ENCODE results near the gene FBXO41. TPM values are rescaled to one million over a fixed set of nuclear protein-coding genes. Genes with fewer than 3 reads are reported as not detected.

The FBXO41 gene
- total and polyA plus RNA-seq, 10 of the 15 experiments (the other 5 are each of a cell fraction or from before 2014, with no cell fraction given) = 1.9 to 38.9 (median 11.3) TPM

DNA sequence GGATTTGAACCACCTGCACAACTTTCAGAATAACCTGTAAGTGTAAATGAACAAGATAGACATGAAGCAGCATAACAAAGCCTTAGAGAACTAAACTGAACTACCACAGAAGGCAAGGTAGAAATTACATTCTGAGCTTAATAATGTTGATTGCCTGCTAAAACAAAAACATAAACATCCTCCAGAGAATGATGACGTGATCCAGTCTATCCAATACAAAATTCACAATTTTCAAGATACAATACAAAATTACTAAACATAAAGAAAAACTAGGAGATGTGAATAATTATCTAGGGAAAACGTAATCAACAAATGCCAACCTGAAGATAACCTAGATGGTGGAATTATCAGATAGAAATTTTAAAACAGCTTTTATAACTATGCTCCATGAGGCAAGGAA, 49.8 kb upstream of the FBXO41 start:
- in situ Hi-C loops (cut with MboI) = no loop called here
- no TSS peak for BruUV-seq (replicated peaks)
- no peak for ATAC-seq

More for the DNA sequence above, 49.8 kb upstream of the FBXO41 start:
- peaks cover 3% of the 10 kb centered on the region; the same call in 1 of the 2 replicates for H3K4me1 ChIP-seq (ENCODE audit: control insufficient read depth, insufficient read depth, low read length)
- DNase-seq (ENCODE audit: low read depth, low spot score) (no peak), FAIRE-seq (no peak)
- H3K9ac ChIP-seq (ENCODE audit: control insufficient read depth, insufficient read depth, low read length) = no peak overlapping the region
- H3K9me3 ChIP-seq (replicated peaks; ENCODE audit: control insufficient read depth, insufficient read depth, low read length) = peaks cover 4% of the 10 kb centered on the region; the same call in 1 of the 3 replicates
- H4K20me1 ChIP-seq (ENCODE audit: control insufficient read depth, insufficient read depth) = no peaks in the 10 kb centered on the region
- H3K79me2 ChIP-seq (ENCODE audit: control insufficient read depth, insufficient read depth, low read length) = no peaks in the 10 kb centered on the region
- no peaks in the 10 kb centered on the region for H3K36me3 ChIP-seq (ENCODE audit: control insufficient read depth in 2 of 2, insufficient read depth in 2 of 2, low read length in 1 of 2)
- no peak overlapping the region for H2AFZ ChIP-seq (ENCODE audit: control insufficient read depth, low read depth, low read length)
- intact Hi-C loops (cut with micrococcal nuclease; ENCODE audit: unreplicated experiment) = no loop called here
- H3K4me2 ChIP-seq (ENCODE audit: control insufficient read depth, insufficient read depth) = no peak overlapping the region
- H3K27ac ChIP-seq (ENCODE audit: control insufficient read depth, insufficient read depth) = no peak overlapping the region
- no peaks in the 10 kb centered on the region for H3K27me3 ChIP-seq (replicated peaks in 1 of 2; ENCODE audit: control insufficient read depth in 2 of 2, insufficient read depth in 2 of 2, low read length in 1 of 2)
- ChIA-PET RAD21 (ENCODE audit: unreplicated experiment) (no interaction called here), CTCF (interaction anchor here (0.7 to 1.9 kb wide), 2 partner anchors 45 to 47 kb away, joined by 3 to 5 read pairs; no protein-coding TSS in a partner anchor), SMC1A (ENCODE audit: uncharacterized antibody, unreplicated experiment) (interaction anchor here (0.9 kb wide), 2 partner anchors 26 to 180 kb away, joined by 3 read pairs; no protein-coding TSS in a partner anchor), POLR2A (no interaction called here)
- H3K4me3 ChIP-seq = no peak overlapping the region
- 3% methylated on average over 2 of the region's 2 CpGs for WGBS (ENCODE audit: insufficient coverage, insufficient replicate concordance, low lambda C conversion rate, missing lambda C conversion rate)
- TF ChIP-seq, protein P1, sequence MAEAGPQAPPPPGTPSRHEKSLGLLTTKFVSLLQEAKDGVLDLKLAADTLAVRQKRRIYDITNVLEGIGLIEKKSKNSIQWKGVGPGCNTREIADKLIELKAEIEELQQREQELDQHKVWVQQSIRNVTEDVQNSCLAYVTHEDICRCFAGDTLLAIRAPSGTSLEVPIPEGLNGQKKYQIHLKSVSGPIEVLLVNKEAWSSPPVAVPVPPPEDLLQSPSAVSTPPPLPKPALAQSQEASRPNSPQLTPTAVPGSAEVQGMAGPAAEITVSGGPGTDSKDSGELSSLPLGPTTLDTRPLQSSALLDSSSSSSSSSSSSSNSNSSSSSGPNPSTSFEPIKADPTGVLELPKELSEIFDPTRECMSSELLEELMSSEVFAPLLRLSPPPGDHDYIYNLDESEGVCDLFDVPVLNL (IDR thresholded peaks at IDR 0.05; ENCODE audit: low read depth, low read length) = no peak
- TF ChIP-seq WRNIP1 (IDR thresholded peaks at IDR 0.05; ENCODE audit: borderline replicate concordance, low read depth, low read length) (no peak), SMC3 (IDR thresholded peaks at IDR 0.05; ENCODE audit: borderline replicate concordance, low read length) (no peak), JUND (IDR thresholded peaks at IDR 0.05; ENCODE audit: low read depth, low read length) (no peak), YY1 (IDR thresholded peaks at IDR 0.05; ENCODE audit: low read depth, low read length) (no peak), HDAC6 (IDR thresholded peaks at IDR 0.05; ENCODE audit: unreplicated experiment) (no peak), ZNF274 (IDR thresholded peaks at IDR 0.05; ENCODE audit: insufficient read depth, insufficient read length) (no peak), FOS (IDR thresholded peaks at IDR 0.05; ENCODE audit: borderline replicate concordance, extremely low read depth, insufficient read length) (no peak), RCOR1 (conservative IDR thresholded peaks at IDR 0.05; ENCODE audit: low read depth, low read length) (no peak)
- TF ChIP-seq, protein P2, sequence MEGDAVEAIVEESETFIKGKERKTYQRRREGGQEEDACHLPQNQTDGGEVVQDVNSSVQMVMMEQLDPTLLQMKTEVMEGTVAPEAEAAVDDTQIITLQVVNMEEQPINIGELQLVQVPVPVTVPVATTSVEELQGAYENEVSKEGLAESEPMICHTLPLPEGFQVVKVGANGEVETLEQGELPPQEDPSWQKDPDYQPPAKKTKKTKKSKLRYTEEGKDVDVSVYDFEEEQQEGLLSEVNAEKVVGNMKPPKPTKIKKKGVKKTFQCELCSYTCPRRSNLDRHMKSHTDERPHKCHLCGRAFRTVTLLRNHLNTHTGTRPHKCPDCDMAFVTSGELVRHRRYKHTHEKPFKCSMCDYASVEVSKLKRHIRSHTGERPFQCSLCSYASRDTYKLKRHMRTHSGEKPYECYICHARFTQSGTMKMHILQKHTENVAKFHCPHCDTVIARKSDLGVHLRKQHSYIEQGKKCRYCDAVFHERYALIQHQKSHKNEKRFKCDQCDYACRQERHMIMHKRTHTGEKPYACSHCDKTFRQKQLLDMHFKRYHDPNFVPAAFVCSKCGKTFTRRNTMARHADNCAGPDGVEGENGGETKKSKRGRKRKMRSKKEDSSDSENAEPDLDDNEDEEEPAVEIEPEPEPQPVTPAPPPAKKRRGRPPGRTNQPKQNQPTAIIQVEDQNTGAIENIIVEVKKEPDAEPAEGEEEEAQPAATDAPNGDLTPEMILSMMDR (IDR thresholded peaks at IDR 0.05 in 2 of 3, conservative IDR thresholded peaks at IDR 0.05 in 1 of 3; ENCODE audit: control insufficient read depth in 2 of 3, extremely low read depth in 1 of 3, insufficient read depth in 1 of 3, low read depth in 3 of 3, low read length in 3 of 3) = no peak

Measured in GM12878 (cell line).